Rectal smooth muscle tissue (tissue), 1 donor: ENCODE data around the gene GOT1.
A peak's percentile ranks its signal among the peaks of the same experiment; 100 is the strongest.

ENCODE experiments used
- H3K27ac ChIP-seq: one replicate; pipeline ENCODE4 v1.7.0; 2013; ENCODE audit warnings: low read depth, low read length, inconsistent platforms
- H3K27me3 ChIP-seq: one replicate; pipeline ENCODE4 v1.7.0; 2013; ENCODE audit warnings: low read length; ENCODE audit not compliant: control insufficient read depth, insufficient read depth
- H3K36me3 ChIP-seq: one replicate; pipeline ENCODE4 v1.7.0; 2013; ENCODE audit warnings: low read length; ENCODE audit not compliant: control insufficient read depth, insufficient read depth
- H3K4me1 ChIP-seq: one replicate; pipeline ENCODE4 v1.7.0; 2013; ENCODE audit warnings: low read length; ENCODE audit not compliant: control insufficient read depth, insufficient read depth
- H3K4me3 ChIP-seq: one replicate; pipeline ENCODE4 v1.7.0; 2013; ENCODE audit warnings: low read length
- H3K9ac ChIP-seq: one replicate; pipeline ENCODE4 v1.7.0; 2013; ENCODE audit warnings: low read length

GOT1 gene

GRCh38 chr10:99430116-99430450 lies 341 bp downstream of the GOT1 start:
- Histone ChIP-seq H3K4me3 (peak overlapping the region; percentile 93), H3K9ac (peak overlapping the region; percentile 77), H3K4me1 (peaks cover 22% of the 10 kb centered on the region), H3K27me3 (no peaks in the 10 kb centered on the region), H3K27ac (peak overlapping the region; percentile 80), H3K36me3 (peaks cover 7% of the 10 kb centered on the region)

- peaks cover 20% of the 10 kb centered on the region for H3K4me1 ChIP-seq
- H3K27me3 ChIP-seq = no peaks in the 10 kb centered on the region
- peaks cover 10% of the 10 kb centered on the region for H3K36me3 ChIP-seq
- no peak overlapping the region for H3K27ac ChIP-seq
- H3K9ac ChIP-seq = peak overlapping the region; percentile 77
- peak overlapping the region; percentile 93 for H3K4me3 ChIP-seq
These were observed 818 bp downstream of the GOT1 start for GRCh38 chr10:99429517-99430095.

DNA sequence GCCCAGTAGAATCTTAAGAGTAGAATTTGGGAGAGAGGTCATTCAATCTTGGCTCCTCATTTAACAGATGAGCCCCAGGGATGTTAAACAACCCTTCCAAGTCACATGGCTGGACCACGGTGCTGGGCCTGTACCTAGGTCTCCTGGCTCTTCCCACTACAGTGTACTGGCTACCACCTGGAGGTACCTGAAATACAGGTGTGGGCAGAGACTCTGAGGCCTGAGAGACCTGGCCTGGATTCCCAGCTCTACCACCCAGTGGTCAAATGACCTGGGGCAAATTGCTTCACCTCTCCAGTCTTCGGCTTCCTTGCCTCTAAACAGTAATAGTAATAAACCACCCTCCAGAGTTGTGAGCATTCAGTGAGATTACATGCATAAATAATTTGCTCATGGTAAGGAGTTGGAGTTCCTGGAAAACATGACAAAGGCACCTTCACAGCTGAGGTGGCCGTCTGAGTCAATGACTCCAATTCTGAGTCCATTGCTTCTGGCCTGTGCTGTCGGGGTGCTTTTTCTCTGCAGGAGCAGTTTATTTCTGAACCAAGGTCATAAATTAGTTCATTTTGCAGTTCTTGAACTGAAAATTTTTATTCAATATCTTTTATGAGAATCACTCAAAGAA lies 2.7 kb downstream of the GOT1 start:
- Histone ChIP-seq H3K4me3 (no peak overlapping the region), H3K9ac (no peak overlapping the region), H3K27ac (no peak overlapping the region), H3K27me3 (no peaks in the 10 kb centered on the region), H3K4me1 (peaks cover 4% of the 10 kb centered on the region), H3K36me3 (peaks cover 10% of the 10 kb centered on the region)

- H3K4me1 ChIP-seq = peaks cover 4% of the 10 kb centered on the region
- H3K4me3 ChIP-seq = no peak overlapping the region
- no peaks in the 10 kb centered on the region for H3K27me3 ChIP-seq
- H3K27ac ChIP-seq = no peak overlapping the region
- H3K9ac ChIP-seq = no peak overlapping the region
- H3K36me3 ChIP-seq = peaks cover 10% of the 10 kb centered on the region
These were observed 3.7 kb downstream of the GOT1 start for GRCh38 chr10:99426689-99427088.

DNA sequence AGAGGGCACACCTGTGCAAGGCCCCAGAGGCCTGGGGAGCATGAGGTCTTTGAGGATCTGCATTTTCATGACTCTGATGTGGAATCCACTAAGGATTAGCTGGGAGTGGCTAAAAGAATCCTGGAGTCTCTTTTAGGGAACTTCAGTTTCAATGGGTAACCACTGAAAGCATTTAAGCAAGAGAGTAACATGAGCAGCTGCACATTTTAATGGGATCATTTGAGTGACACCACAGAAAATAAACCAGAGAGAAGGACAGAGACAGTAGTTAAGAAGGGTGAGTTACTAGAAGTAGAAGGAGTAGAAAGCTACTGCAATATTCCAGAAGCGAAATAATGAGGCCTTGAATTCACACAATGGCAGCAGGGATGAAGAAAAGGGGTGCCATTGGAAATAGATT lies 5.2 kb downstream of the GOT1 start:
- peaks cover 4% of the 10 kb centered on the region for H3K4me1 ChIP-seq
- H3K27ac ChIP-seq = no peak overlapping the region
- H3K4me3 ChIP-seq = no peak overlapping the region
- peaks cover 10% of the 10 kb centered on the region for H3K36me3 ChIP-seq
- H3K27me3 ChIP-seq = no peaks in the 10 kb centered on the region
- no peak overlapping the region for H3K9ac ChIP-seq

GRCh38 chr10:99424656-99425055 lies 5.8 kb downstream of the GOT1 start:
- no peak overlapping the region for H3K27ac ChIP-seq
- no peak overlapping the region for H3K9ac ChIP-seq
- peaks cover under 1% of the 10 kb centered on the region for H3K4me1 ChIP-seq

DNA sequence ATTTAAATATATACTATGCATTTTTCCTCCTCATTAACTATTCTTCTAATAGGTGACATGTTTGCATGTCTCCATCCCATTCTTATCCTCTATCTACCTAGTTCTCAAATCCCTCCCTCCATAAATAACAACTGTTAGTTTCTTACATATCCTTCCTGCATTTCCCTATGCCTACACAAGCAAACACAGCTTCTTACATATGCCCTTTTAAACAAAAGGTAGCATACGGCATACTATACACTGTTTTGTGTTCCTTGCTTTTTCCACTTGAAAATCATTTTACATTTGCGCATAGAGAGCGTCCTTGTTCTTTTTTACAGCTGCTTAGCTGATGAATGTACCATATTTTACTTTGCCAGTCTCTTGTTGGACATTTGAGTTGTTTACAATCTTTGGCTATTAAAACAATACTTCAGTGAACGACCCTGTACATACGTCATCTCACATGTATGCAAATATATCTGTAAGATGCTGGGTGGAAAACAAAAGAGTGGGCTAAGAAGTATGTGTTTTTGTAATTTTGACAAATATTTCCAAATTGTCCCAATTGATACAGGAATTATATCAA lies 7.8 kb downstream of the GOT1 start:
- H3K27ac ChIP-seq = no peak overlapping the region
- H3K4me1 ChIP-seq = no peaks in the 10 kb centered on the region
- no peak overlapping the region for H3K9ac ChIP-seq
- H3K4me3 ChIP-seq = no peak overlapping the region
- peaks cover 17% of the 10 kb centered on the region for H3K36me3 ChIP-seq
- no peaks in the 10 kb centered on the region for H3K27me3 ChIP-seq

More at GRCh38 chr10:99424656-99425055, 5.8 kb downstream of the GOT1 start:
- Histone ChIP-seq H3K27me3 (no peaks in the 10 kb centered on the region), H3K36me3 (peaks cover 10% of the 10 kb centered on the region), H3K4me3 (no peak overlapping the region)

GRCh38 chr10:99421233-99421739 lies 9.1 kb downstream of the GOT1 start:
- H3K27me3 ChIP-seq = no peaks in the 10 kb centered on the region
- no peaks in the 10 kb centered on the region for H3K4me1 ChIP-seq
- peaks cover 17% of the 10 kb centered on the region for H3K36me3 ChIP-seq
- H3K4me3 ChIP-seq = no peak overlapping the region
- no peak overlapping the region for H3K27ac ChIP-seq
- H3K9ac ChIP-seq = no peak overlapping the region

- no peaks in the 10 kb centered on the region for H3K27me3 ChIP-seq
- H3K4me3 ChIP-seq = no peak overlapping the region
- no peak overlapping the region for H3K27ac ChIP-seq
- H3K4me1 ChIP-seq = no peaks in the 10 kb centered on the region
- peaks cover 8% of the 10 kb centered on the region for H3K36me3 ChIP-seq
- H3K9ac ChIP-seq = no peak overlapping the region
These were observed 10.7 kb downstream of the GOT1 start for GRCh38 chr10:99419688-99420087.

DNA sequence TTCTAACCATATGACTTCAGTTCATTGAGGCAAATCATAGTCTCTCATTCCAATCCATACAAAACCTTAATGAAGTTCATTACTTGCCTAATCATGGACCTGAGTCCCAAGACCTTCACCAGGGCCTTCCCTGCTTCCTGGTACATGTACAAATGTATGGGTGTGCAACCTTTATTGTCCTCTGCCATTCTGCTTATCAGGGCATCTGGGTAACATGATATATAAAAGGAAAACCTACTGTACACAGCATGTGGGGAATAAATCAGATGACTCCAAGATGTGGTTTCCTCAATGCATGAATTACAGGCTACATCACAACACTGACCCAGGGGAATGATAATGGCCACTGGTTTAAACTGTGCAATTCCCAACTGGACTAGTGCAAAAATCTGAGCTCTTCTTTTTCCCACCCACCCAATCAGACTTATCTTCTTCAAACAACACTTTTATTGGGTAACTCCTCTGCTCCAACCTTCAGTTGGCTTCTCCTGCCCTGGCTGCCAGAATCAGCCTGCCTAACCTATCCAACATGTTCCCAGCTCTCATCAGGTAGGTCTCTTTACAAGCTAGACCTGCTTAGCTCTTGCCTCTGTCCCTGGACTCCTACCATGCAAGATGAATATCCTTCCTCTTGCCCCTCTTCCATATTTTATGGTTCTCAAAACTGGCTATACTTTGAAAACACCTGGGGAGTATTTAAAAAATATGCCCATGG lies 11.4 kb downstream of the GOT1 start:
- Histone ChIP-seq H3K4me3 (no peak overlapping the region), H3K4me1 (no peaks in the 10 kb centered on the region), H3K27ac (no peak overlapping the region), H3K9ac (no peak overlapping the region), H3K36me3 (peaks cover 7% of the 10 kb centered on the region), H3K27me3 (no peaks in the 10 kb centered on the region)

DNA sequence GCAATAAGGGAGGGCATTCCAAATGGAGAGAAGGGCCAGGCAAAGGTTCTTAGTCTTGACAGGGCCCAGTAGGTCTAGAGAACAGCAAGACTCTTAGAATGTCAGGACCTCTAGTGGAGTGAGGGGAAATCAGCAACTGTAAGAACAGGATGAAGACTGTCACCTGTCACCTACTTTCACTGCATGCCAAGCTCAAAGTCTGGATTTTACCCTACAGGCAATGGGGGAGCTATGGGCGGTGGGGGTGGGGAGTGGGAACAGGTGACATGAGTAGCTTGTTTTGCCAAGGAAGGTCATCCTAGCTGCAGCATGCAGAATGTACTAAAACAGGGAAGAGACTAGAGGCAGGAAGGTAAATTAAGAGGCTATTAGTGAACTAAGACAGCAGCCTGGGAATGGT lies 18.3 kb downstream of the GOT1 start:
- H3K27ac ChIP-seq = no peak overlapping the region
- no peaks in the 10 kb centered on the region for H3K36me3 ChIP-seq
- no peak overlapping the region for H3K9ac ChIP-seq
- no peaks in the 10 kb centered on the region for H3K4me1 ChIP-seq
- no peak overlapping the region for H3K4me3 ChIP-seq
- no peaks in the 10 kb centered on the region for H3K27me3 ChIP-seq

- H3K9ac ChIP-seq = no peak overlapping the region
- no peaks in the 10 kb centered on the region for H3K4me1 ChIP-seq
- H3K36me3 ChIP-seq = peaks cover 5% of the 10 kb centered on the region
- no peak overlapping the region for H3K4me3 ChIP-seq
- no peak overlapping the region for H3K27ac ChIP-seq
- H3K27me3 ChIP-seq = no peaks in the 10 kb centered on the region
These were observed 18.9 kb downstream of the GOT1 start for GRCh38 chr10:99411546-99411945.
